Esophagus muscularis mucosa (tissue), 2 donors: ENCODE measurements around the gene CRX.

Source experiments
- POLR2A ChIP-seq: fragments of 450-650 bp; IDR thresholded peaks from one replicate; pipeline ENCODE4 v1.6.1; 2017; ENCODE audit warnings: antibody characterized with exemption, moderate library complexity, mild to moderate bottlenecking, low read depth
- POLR2AphosphoS5 ChIP-seq, 2 donors: sonication (generic); formaldehyde crosslinking; IDR thresholded peaks; one replicate each; pipeline ENCODE4 v1.6.1; 2017; ENCODE audit warnings: antibody characterized with exemption in 2 of 2

GRCh38 chr19:47796785-47797184 lies 25.0 kb upstream of the CRX start:
- TF ChIP-seq POLR2A: no peak
- no peak for TF ChIP-seq POLR2AphosphoS5 (IDR thresholded peaks at IDR 0.05)
